ENCODE data around the gene PABPN1L.

The PABPN1L gene

GRCh38 chr16:88866151-88866920 lies at the start of gene PABPN1L:
PABPN1L (minus strand) TSS chr16:88866660; CDS start chr16:88866606, 54 bp downstream.
- DNase-seq, result no peak

GRCh38 chr16:88915639-88916327 lies 49.3 kb upstream of the PABPN1L start:
- no peak for DNase-seq

GRCh38 chr16:88914750-88915368 lies 48.4 kb upstream of the PABPN1L start:
- no peak for DNase-seq

GRCh38 chr16:88913870-88914269 lies 47.4 kb upstream of the PABPN1L start:
- no peak for DNase-seq

- DNase-seq, result no peak
Measured at GRCh38 chr16:88913001-88913612, 46.6 kb upstream of the PABPN1L start.

- DNase-seq, result no peak
Measured at GRCh38 chr16:88912556-88912955, 46.1 kb upstream of the PABPN1L start.

- DNase-seq, result no peak
Measured at GRCh38 chr16:88911946-88912310, 45.5 kb upstream of the PABPN1L start.

GRCh38 chr16:88911136-88911945 lies 44.9 kb upstream of the PABPN1L start:
- DNase-seq, result no peak

- no peak for DNase-seq
Measured at GRCh38 chr16:88910284-88911135, 44.0 kb upstream of the PABPN1L start.

- no peak for DNase-seq
Measured at GRCh38 chr16:88909431-88910210, 43.2 kb upstream of the PABPN1L start.

GRCh38 chr16:88908307-88908706 lies 41.8 kb upstream of the PABPN1L start:
- no peak for DNase-seq

- DNase-seq, result no peak
Measured at GRCh38 chr16:88907768-88908167, 41.3 kb upstream of the PABPN1L start.

- DNase-seq, result no peak
Measured at GRCh38 chr16:88906535-88907105, 40.2 kb upstream of the PABPN1L start.

- no peak for DNase-seq
Measured at GRCh38 chr16:88906020-88906419, 39.6 kb upstream of the PABPN1L start.

GRCh38 chr16:88905563-88905962 lies 39.1 kb upstream of the PABPN1L start:
- no peak for DNase-seq

- DNase-seq, result no peak
Measured at GRCh38 chr16:88904676-88905365, 38.4 kb upstream of the PABPN1L start.

GRCh38 chr16:88903267-88903666 lies 36.8 kb upstream of the PABPN1L start:
- DNase-seq, result no peak

GRCh38 chr16:88902744-88903143 lies 36.3 kb upstream of the PABPN1L start:
- DNase-seq, result no peak

GRCh38 chr16:88901718-88902337 lies 35.4 kb upstream of the PABPN1L start:
- no peak for DNase-seq

Data from NCI-H2107 (cell line).